MM.1S (cell line): ENCODE results near the gene PRPS2.

Experiments
- DNase-seq: peaks from one replicate; pipeline ENCODE4 v3.0.0-alpha.2; 2015
- H2AFZ ChIP-seq: fragments of 300-600 bp; sonication (generic); 2 replicates; pipeline ENCODE4 v1.6.0; 2016; ENCODE audit warnings: antibody characterized with exemption, low read length
- H3F3A ChIP-seq: fragments of 300-600 bp; sonication (generic); 2 replicates; pipeline ENCODE4 v1.6.1; 2016; ENCODE audit warnings: mild to moderate bottlenecking, antibody characterized with exemption, low read length, moderate library complexity, mixed read lengths; ENCODE audit not compliant: insufficient read depth
- H3K27ac ChIP-seq: fragments of 300-600 bp; sonication (generic); 2 replicates; pipeline ENCODE4 v1.5.1; 2016; ENCODE audit warnings: mild to moderate bottlenecking, low read length
- H3K27me3 ChIP-seq: fragments of 300-600 bp; sonication (generic); replicated peaks from 2 replicates; pipeline ENCODE4 v1.6.0; 2016; ENCODE audit warnings: low read length; ENCODE audit not compliant: insufficient read depth
- H3K36me3 ChIP-seq: fragments of 300-600 bp; sonication (generic); replicated peaks from 2 replicates; pipeline ENCODE4 v1.6.1; 2016; ENCODE audit warnings: mild to moderate bottlenecking, low read length, mixed read lengths; ENCODE audit not compliant: insufficient read depth
- H3K4me1 ChIP-seq: fragments of 300-600 bp; sonication (generic); 2 replicates; pipeline ENCODE4 v1.6.1; 2016; ENCODE audit warnings: low read length, mixed read lengths
- H3K4me2 ChIP-seq: fragments of 300-600 bp; sonication (generic); 2 replicates; pipeline ENCODE4 v1.6.0; 2016; ENCODE audit warnings: low read depth, low read length
- H3K4me3 ChIP-seq: fragments of 300-600 bp; sonication (generic); 2 replicates; pipeline ENCODE4 v1.5.1; 2016; ENCODE audit warnings: low read length, mixed read lengths
- H3K79me2 ChIP-seq: fragments of 300-600 bp; sonication (generic); 2 replicates; pipeline ENCODE4 v1.6.1; 2016; ENCODE audit warnings: mixed run types, low read length, mixed read lengths
- H3K9ac ChIP-seq: fragments of 300-600 bp; sonication (generic); 2 replicates; pipeline ENCODE4 v1.6.1; 2016; ENCODE audit warnings: low read length, mixed read lengths
- H3K9me2 ChIP-seq: fragments of 300-600 bp; sonication (generic); replicated peaks from 2 replicates; pipeline ENCODE4 v1.6.1; 2016; ENCODE audit warnings: mild to moderate bottlenecking, low read length, mixed read lengths; ENCODE audit not compliant: insufficient read depth
- H3K9me3 ChIP-seq: fragments of 300-600 bp; sonication (generic); replicated peaks from 2 replicates; pipeline ENCODE4 v1.6.1; 2016; ENCODE audit warnings: mild to moderate bottlenecking, low read length, mixed read lengths; ENCODE audit not compliant: insufficient read depth
- H4K20me1 ChIP-seq: fragments of 300-600 bp; sonication (generic); 2 replicates; pipeline ENCODE4 v1.6.1; 2016; ENCODE audit warnings: mild to moderate bottlenecking, low read length, moderate library complexity, mixed read lengths; ENCODE audit not compliant: insufficient read depth
- EZH2 ChIP-seq: fragments of 300-600 bp; sonication (generic); optimal IDR thresholded peaks from 2 replicates; pipeline ENCODE3; 2017; ENCODE audit warnings: low read depth, mild to moderate bottlenecking, antibody characterized with exemption, low read length, mixed read lengths
- EZH2phosphoT487 ChIP-seq: fragments of 300-600 bp; sonication (generic); IDR thresholded peaks from 2 replicates; pipeline ENCODE4 v1.6.1; 2018; ENCODE audit warnings: antibody characterized with exemption, low read length
- TF ChIP-seq, protein P1 (sequence below): fragments of 300-600 bp; sonication (generic); IDR thresholded peaks from 2 replicates; pipeline ENCODE4 v1.5.1; 2016; ENCODE audit warnings: antibody characterized with exemption, low read length, mixed read lengths

Gene PRPS2

GRCh38 chrX:12771445-12772069, 19.7 kb upstream of the PRPS2 start:
- Histone ChIP-seq H3K79me2 (no peaks in the 10 kb centered on the region), H3K4me1 (no peaks in the 10 kb centered on the region), H3K27me3 (no peaks in the 10 kb centered on the region), H3K9ac (no peak overlapping the region), H3K27ac (no peak overlapping the region), H3K4me2 (no peak overlapping the region), H3K9me2 (no peaks in the 10 kb centered on the region), H3K4me3 (no peak overlapping the region), H3K36me3 (no peaks in the 10 kb centered on the region), H2AFZ (no peak overlapping the region), H3F3A (no peaks in the 10 kb centered on the region), H3K9me3 (no peaks in the 10 kb centered on the region), H4K20me1 (no peaks in the 10 kb centered on the region)
- DNase-seq, result peak; percentile 69
- TF ChIP-seq EZH2phosphoT487 (no peak), EZH2 (no peak)
- TF ChIP-seq, protein P1, sequence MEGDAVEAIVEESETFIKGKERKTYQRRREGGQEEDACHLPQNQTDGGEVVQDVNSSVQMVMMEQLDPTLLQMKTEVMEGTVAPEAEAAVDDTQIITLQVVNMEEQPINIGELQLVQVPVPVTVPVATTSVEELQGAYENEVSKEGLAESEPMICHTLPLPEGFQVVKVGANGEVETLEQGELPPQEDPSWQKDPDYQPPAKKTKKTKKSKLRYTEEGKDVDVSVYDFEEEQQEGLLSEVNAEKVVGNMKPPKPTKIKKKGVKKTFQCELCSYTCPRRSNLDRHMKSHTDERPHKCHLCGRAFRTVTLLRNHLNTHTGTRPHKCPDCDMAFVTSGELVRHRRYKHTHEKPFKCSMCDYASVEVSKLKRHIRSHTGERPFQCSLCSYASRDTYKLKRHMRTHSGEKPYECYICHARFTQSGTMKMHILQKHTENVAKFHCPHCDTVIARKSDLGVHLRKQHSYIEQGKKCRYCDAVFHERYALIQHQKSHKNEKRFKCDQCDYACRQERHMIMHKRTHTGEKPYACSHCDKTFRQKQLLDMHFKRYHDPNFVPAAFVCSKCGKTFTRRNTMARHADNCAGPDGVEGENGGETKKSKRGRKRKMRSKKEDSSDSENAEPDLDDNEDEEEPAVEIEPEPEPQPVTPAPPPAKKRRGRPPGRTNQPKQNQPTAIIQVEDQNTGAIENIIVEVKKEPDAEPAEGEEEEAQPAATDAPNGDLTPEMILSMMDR, result peak; percentile 65

- TF ChIP-seq EZH2 (no peak), EZH2phosphoT487 (no peak)
- TF ChIP-seq, protein P1, result no peak
- H3K36me3 ChIP-seq, result no peaks in the 10 kb centered on the region
- no peaks in the 10 kb centered on the region for H3K9me3 ChIP-seq
- no peaks in the 10 kb centered on the region for H3K27me3 ChIP-seq
- H3F3A ChIP-seq, result no peaks in the 10 kb centered on the region
- no peaks in the 10 kb centered on the region for H3K4me1 ChIP-seq
- no peaks in the 10 kb centered on the region for H3K9me2 ChIP-seq
- no peak overlapping the region for H3K27ac ChIP-seq
- no peaks in the 10 kb centered on the region for H4K20me1 ChIP-seq
- no peak overlapping the region for H3K9ac ChIP-seq
- no peak for DNase-seq
- H3K79me2 ChIP-seq, result no peaks in the 10 kb centered on the region
- H3K4me2 ChIP-seq, result no peak overlapping the region
- H3K4me3 ChIP-seq, result no peak overlapping the region
- H2AFZ ChIP-seq, result no peak overlapping the region
Measured at GRCh38 chrX:12777670-12778069, 13.5 kb upstream of the PRPS2 start.

- Histone ChIP-seq H3K9ac (no peak overlapping the region), H3F3A (no peaks in the 10 kb centered on the region), H2AFZ (no peak overlapping the region), H3K36me3 (no peaks in the 10 kb centered on the region), H4K20me1 (no peaks in the 10 kb centered on the region), H3K9me2 (no peaks in the 10 kb centered on the region), H3K27ac (no peak overlapping the region), H3K4me2 (no peak overlapping the region), H3K4me3 (no peak overlapping the region), H3K4me1 (no peaks in the 10 kb centered on the region), H3K27me3 (no peaks in the 10 kb centered on the region), H3K9me3 (no peaks in the 10 kb centered on the region), H3K79me2 (no peaks in the 10 kb centered on the region)
- no peak for DNase-seq
- TF ChIP-seq, protein P1, result no peak
- TF ChIP-seq EZH2phosphoT487, result no peak
- TF ChIP-seq EZH2, result no peak
Measured at GRCh38 chrX:12779534-12779933, 11.7 kb upstream of the PRPS2 start.
